Measurements from ENCODE around the gene TRIM71.

- no peak for TF ChIP-seq POLR2AphosphoS5 (IDR thresholded peaks at IDR 0.05; ENCODE audit: low read depth, low read length)
- no peak for TF ChIP-seq TAF1 (IDR thresholded peaks at IDR 0.05; ENCODE audit: borderline replicate concordance, low read depth, low read length)
Measured at GRCh38 chr3:32861681-32862080, 43.9 kb downstream of the TRIM71 start.
